ENCODE results near the gene STARD9.

DNA sequence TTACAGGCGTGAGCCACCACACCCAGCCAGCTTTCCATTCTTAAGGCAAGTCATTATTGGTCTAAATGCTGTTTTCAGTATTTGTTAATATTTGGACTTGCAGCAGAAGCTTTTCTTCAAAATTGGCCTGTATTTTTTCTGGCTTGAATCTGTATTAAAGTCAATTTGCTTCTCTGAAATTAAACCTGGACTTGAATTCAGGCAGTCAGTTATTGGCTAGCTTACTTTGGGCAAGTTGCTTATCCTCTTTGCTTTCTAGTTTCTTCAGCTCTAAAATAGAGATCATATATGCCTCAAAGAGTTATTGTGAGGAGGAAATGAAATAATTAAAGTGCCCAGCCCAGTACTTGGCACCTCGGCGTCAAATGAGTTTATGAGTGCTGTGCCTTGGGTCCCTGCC is 17.3 kb downstream of the STARD9 start:
- TF ChIP-seq, protein P1, sequence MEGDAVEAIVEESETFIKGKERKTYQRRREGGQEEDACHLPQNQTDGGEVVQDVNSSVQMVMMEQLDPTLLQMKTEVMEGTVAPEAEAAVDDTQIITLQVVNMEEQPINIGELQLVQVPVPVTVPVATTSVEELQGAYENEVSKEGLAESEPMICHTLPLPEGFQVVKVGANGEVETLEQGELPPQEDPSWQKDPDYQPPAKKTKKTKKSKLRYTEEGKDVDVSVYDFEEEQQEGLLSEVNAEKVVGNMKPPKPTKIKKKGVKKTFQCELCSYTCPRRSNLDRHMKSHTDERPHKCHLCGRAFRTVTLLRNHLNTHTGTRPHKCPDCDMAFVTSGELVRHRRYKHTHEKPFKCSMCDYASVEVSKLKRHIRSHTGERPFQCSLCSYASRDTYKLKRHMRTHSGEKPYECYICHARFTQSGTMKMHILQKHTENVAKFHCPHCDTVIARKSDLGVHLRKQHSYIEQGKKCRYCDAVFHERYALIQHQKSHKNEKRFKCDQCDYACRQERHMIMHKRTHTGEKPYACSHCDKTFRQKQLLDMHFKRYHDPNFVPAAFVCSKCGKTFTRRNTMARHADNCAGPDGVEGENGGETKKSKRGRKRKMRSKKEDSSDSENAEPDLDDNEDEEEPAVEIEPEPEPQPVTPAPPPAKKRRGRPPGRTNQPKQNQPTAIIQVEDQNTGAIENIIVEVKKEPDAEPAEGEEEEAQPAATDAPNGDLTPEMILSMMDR (optimal IDR thresholded peaks at IDR 0.05 in 1 of 3, IDR thresholded peaks at IDR 0.05 in 1 of 3, conservative IDR thresholded peaks at IDR 0.05 in 1 of 3; ENCODE audit: extremely low read depth in 1 of 3, insufficient read depth in 2 of 3, low read length in 3 of 3) = no peak
- TF ChIP-seq EZH2 (IDR thresholded peaks at IDR 0.05; ENCODE audit: low read length) = no peak

Measured in keratinocyte (primary cell).